ENCODE measurements around the gene NADK2. TPM values are rescaled to one million over a fixed set of nuclear protein-coding genes. Genes with fewer than 3 reads are reported as not detected.

NADK2 gene
- total and polyA plus RNA-seq, 9 of the 15 experiments (the other 6 are each of a cell fraction or from before 2014, with no cell fraction given), result 10.6 to 41.0 (median 24.0) TPM

DNA sequence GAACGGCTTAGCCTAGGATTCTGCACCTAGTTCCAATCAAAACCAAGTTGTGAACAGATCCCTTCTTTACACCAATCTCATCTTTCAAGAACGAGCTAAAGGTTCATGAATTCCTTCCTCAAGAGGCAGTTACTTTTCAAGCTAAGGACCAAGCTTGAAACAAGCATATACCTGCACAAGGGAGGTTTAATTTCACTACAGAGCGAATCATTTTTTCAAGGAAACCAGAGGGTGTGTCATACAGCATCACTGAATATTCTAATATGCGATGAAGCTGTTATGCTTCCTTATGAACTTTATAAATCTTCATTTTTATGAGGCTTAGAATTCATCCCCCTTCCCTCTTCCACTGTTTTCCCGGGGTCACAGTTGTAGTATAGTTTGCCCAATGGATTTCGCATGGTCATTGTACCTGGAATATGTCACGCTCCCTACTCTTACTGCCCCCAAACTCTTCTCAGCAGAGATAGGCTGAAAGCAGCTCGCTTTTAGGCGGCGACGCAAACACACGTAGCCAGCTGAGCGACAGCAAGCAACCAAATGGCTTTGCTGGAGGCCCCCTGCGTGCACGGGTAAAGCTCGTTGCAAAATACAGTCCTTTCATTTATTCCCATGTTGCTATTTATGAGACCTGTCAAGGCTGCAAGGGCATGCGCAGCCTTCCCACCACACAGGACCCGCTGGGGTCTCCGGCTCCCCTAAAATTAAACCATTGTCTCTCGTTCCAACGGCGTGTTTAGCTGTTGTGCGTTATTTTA lies 90.9 kb downstream of the NADK2 start (continued):
- TF ChIP-seq ZKSCAN3 (CRISPR knock-in tag; IDR thresholded peaks at IDR 0.05) (no peak), CTBP1 (IDR thresholded peaks at IDR 0.05; ENCODE audit: borderline replicate concordance) (peak; percentile 33; the same call in 1 of the 2 replicates), ZNF217 (CRISPR knock-in tag; IDR thresholded peaks at IDR 0.05) (no peak), KHSRP (IDR thresholded peaks at IDR 0.05) (0 out of 2 replicates have a peak, but pooled peaks have one; percentile 48), CBX8 (IDR thresholded peaks at IDR 0.05; ENCODE audit: borderline replicate concordance, extremely low read depth, low read depth, low read length, poor library complexity, severe bottlenecking) (no peak), KDM5B (IDR thresholded peaks at IDR 0.05; ENCODE audit: insufficient replicate concordance, low read depth, low read length) (peak; percentile 80), CBX5 (IDR thresholded peaks at IDR 0.05; ENCODE audit: borderline replicate concordance, low read depth) (no peak), ZNF253 (CRISPR knock-in tag; conservative IDR thresholded peaks at IDR 0.05) (no peak), KLF16 (IDR thresholded peaks at IDR 0.05) (no peak), ZNF41 (CRISPR knock-in tag; conservative IDR thresholded peaks at IDR 0.05) (no peak)
- TF ChIP-seq, protein P1, sequence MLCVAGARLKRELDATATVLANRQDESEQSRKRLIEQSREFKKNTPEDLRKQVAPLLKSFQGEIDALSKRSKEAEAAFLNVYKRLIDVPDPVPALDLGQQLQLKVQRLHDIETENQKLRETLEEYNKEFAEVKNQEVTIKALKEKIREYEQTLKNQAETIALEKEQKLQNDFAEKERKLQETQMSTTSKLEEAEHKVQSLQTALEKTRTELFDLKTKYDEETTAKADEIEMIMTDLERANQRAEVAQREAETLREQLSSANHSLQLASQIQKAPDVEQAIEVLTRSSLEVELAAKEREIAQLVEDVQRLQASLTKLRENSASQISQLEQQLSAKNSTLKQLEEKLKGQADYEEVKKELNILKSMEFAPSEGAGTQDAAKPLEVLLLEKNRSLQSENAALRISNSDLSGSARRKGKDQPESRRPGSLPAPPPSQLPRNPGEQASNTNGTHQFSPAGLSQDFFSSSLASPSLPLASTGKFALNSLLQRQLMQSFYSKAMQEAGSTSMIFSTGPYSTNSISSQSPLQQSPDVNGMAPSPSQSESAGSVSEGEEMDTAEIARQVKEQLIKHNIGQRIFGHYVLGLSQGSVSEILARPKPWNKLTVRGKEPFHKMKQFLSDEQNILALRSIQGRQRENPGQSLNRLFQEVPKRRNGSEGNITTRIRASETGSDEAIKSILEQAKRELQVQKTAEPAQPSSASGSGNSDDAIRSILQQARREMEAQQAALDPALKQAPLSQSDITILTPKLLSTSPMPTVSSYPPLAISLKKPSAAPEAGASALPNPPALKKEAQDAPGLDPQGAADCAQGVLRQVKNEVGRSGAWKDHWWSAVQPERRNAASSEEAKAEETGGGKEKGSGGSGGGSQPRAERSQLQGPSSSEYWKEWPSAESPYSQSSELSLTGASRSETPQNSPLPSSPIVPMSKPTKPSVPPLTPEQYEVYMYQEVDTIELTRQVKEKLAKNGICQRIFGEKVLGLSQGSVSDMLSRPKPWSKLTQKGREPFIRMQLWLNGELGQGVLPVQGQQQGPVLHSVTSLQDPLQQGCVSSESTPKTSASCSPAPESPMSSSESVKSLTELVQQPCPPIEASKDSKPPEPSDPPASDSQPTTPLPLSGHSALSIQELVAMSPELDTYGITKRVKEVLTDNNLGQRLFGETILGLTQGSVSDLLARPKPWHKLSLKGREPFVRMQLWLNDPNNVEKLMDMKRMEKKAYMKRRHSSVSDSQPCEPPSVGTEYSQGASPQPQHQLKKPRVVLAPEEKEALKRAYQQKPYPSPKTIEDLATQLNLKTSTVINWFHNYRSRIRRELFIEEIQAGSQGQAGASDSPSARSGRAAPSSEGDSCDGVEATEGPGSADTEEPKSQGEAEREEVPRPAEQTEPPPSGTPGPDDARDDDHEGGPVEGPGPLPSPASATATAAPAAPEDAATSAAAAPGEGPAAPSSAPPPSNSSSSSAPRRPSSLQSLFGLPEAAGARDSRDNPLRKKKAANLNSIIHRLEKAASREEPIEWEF (CRISPR knock-in tag; IDR thresholded peaks at IDR 0.05), result no peak
- TF ChIP-seq, protein P2, sequence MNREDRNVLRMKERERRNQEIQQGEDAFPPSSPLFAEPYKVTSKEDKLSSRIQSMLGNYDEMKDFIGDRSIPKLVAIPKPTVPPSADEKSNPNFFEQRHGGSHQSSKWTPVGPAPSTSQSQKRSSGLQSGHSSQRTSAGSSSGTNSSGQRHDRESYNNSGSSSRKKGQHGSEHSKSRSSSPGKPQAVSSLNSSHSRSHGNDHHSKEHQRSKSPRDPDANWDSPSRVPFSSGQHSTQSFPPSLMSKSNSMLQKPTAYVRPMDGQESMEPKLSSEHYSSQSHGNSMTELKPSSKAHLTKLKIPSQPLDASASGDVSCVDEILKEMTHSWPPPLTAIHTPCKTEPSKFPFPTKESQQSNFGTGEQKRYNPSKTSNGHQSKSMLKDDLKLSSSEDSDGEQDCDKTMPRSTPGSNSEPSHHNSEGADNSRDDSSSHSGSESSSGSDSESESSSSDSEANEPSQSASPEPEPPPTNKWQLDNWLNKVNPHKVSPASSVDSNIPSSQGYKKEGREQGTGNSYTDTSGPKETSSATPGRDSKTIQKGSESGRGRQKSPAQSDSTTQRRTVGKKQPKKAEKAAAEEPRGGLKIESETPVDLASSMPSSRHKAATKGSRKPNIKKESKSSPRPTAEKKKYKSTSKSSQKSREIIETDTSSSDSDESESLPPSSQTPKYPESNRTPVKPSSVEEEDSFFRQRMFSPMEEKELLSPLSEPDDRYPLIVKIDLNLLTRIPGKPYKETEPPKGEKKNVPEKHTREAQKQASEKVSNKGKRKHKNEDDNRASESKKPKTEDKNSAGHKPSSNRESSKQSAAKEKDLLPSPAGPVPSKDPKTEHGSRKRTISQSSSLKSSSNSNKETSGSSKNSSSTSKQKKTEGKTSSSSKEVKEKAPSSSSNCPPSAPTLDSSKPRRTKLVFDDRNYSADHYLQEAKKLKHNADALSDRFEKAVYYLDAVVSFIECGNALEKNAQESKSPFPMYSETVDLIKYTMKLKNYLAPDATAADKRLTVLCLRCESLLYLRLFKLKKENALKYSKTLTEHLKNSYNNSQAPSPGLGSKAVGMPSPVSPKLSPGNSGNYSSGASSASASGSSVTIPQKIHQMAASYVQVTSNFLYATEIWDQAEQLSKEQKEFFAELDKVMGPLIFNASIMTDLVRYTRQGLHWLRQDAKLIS (CRISPR knock-in tag; IDR thresholded peaks at IDR 0.05), result 0 out of 2 replicates have a peak, but pooled peaks have one; percentile 43

Measured in K562 (cell line).